ENCODE data around the gene INPP4B. TPM values are rescaled to one million over a fixed set of nuclear protein-coding genes. Genes with fewer than 3 reads are reported as not detected.

The INPP4B gene
- total RNA-seq, 1 donor from 2014 or later = 3.4 TPM

DNA sequence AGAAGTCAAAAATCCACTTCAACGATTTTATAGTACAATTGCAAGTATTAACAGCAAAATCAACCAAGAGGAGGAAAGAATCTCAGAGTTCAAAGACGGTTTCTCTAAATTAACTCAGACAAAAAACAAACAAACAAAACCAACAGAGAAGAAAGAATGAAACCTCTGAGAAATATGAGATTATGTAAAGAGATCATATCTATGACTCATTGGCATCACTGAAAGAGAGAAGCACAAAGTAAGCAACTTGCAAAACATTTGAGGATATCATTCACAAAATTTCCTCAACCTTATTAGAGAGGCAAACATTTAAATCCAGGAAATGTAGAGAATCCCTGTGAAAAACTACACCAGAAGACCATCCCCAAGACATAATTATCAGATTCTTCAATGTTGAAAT is 370.4 kb downstream of the INPP4B start:
- Mint-ChIP-seq H3K4me3 (ENCODE audit: low read depth) (no peak overlapping the region), H3K27me3 (no peaks in the 10 kb centered on the region), H3K36me3 (ENCODE audit: insufficient read depth) (no peaks in the 10 kb centered on the region), H3K4me1 (ENCODE audit: low read depth) (no peaks in the 10 kb centered on the region), H3K27ac (no peak overlapping the region), H3K9me3 (ENCODE audit: low read depth) (no peaks in the 10 kb centered on the region)
- TF ChIP-seq CTCF (IDR thresholded peaks at IDR 0.05; ENCODE audit: unreplicated experiment) = no peak
- no peak for DNase-seq (ENCODE audit: low spot score, unreplicated experiment)

- H3K9me3 Mint-ChIP-seq (ENCODE audit: low read depth) = no peaks in the 10 kb centered on the region
- no peaks in the 10 kb centered on the region for H3K4me1 Mint-ChIP-seq (ENCODE audit: low read depth)
- H3K36me3 Mint-ChIP-seq (ENCODE audit: insufficient read depth) = no peaks in the 10 kb centered on the region
- no peak for DNase-seq (ENCODE audit: low spot score, unreplicated experiment)
- no peak overlapping the region for H3K4me3 Mint-ChIP-seq (ENCODE audit: low read depth)
- TF ChIP-seq CTCF (IDR thresholded peaks at IDR 0.05; ENCODE audit: unreplicated experiment) = no peak
- H3K27me3 Mint-ChIP-seq = no peaks in the 10 kb centered on the region
- H3K27ac Mint-ChIP-seq = no peak overlapping the region
These were observed 371.6 kb downstream of the INPP4B start for GRCh38 chr4:142474398-142475087.

- Mint-ChIP-seq H3K36me3 (ENCODE audit: insufficient read depth) (no peaks in the 10 kb centered on the region), H3K4me3 (ENCODE audit: low read depth) (no peak overlapping the region), H3K27me3 (no peaks in the 10 kb centered on the region), H3K9me3 (ENCODE audit: low read depth) (no peaks in the 10 kb centered on the region), H3K27ac (no peak overlapping the region), H3K4me1 (ENCODE audit: low read depth) (no peaks in the 10 kb centered on the region)
- DNase-seq (ENCODE audit: low spot score, unreplicated experiment) = no peak
- no peak for TF ChIP-seq CTCF (IDR thresholded peaks at IDR 0.05; ENCODE audit: unreplicated experiment)
These were observed 372.2 kb downstream of the INPP4B start for GRCh38 chr4:142473960-142474338.

GRCh38 chr4:142473218-142473959 is 372.7 kb downstream of the INPP4B start:
- TF ChIP-seq CTCF (IDR thresholded peaks at IDR 0.05; ENCODE audit: unreplicated experiment) = no peak
- no peaks in the 10 kb centered on the region for H3K9me3 Mint-ChIP-seq (ENCODE audit: low read depth)
- no peak for DNase-seq (ENCODE audit: low spot score, unreplicated experiment)
- no peaks in the 10 kb centered on the region for H3K27me3 Mint-ChIP-seq
- H3K36me3 Mint-ChIP-seq (ENCODE audit: insufficient read depth) = no peaks in the 10 kb centered on the region
- H3K4me3 Mint-ChIP-seq (ENCODE audit: low read depth) = no peak overlapping the region
- no peaks in the 10 kb centered on the region for H3K4me1 Mint-ChIP-seq (ENCODE audit: low read depth)
- no peak overlapping the region for H3K27ac Mint-ChIP-seq

DNA sequence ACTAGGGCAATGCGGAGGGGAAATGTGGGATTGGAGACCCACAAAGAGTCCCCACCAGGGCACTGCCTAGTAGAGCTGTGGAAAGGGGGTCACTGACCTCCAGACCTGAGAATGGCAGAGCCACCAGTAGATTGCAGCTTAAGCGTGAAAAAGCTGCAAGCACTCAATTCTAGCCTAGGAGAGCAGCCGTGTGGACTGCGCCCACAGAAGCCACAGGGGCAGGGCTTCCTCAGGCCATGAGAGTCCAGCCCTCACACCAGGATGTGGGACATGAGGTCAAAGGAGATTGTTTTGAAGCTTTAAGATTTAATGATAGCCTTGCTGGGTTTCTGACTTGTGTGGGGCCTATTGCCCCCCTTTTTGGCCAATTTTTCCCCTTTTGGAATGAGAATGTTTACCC is 379.0 kb downstream of the INPP4B start:
- Mint-ChIP-seq H3K4me1 (ENCODE audit: low read depth) (no peaks in the 10 kb centered on the region), H3K9me3 (ENCODE audit: low read depth) (no peaks in the 10 kb centered on the region), H3K27me3 (no peaks in the 10 kb centered on the region), H3K36me3 (ENCODE audit: insufficient read depth) (no peaks in the 10 kb centered on the region), H3K27ac (no peak overlapping the region), H3K4me3 (ENCODE audit: low read depth) (no peak overlapping the region)
- no peak for TF ChIP-seq CTCF (IDR thresholded peaks at IDR 0.05; ENCODE audit: unreplicated experiment)
- no peak for DNase-seq (ENCODE audit: low spot score, unreplicated experiment)

Data from progenitor cell of endocrine pancreas (in vitro differentiated cells).